Cardiac muscle cell (in vitro differentiated cells and primary cell): ENCODE measurements around the gene CHKB. TPM values are rescaled to one million over a fixed set of nuclear protein-coding genes. Genes with fewer than 3 reads are reported as not detected.

Experiments
- DNase-seq, 2 donors: peaks; one replicate each; pipeline versions ENCODE4 v3.0.0 to v3.0.0-alpha.2; 2010 to 2017; ENCODE audit warnings: low read depth in 1 of 2, low spot score in 1 of 2
- H3K27ac ChIP-seq: fragments of 200-600 bp; sonication (generic); 2 replicates; pipeline ENCODE4 v1.5.1; 2016
- H3K27me3 ChIP-seq: fragments of 200-600 bp; sonication (generic); 2 replicates; pipeline ENCODE4 v1.6.0; 2016; ENCODE audit warnings: control low read depth
- H3K36me3 ChIP-seq: fragments of 200-600 bp; sonication (generic); 2 replicates; pipeline ENCODE4 v1.5.1; 2016; ENCODE audit warnings: control low read depth
- H3K4me1 ChIP-seq: fragments of 200-600 bp; sonication (generic); 2 replicates; pipeline ENCODE4 v1.8.1; 2017; ENCODE audit warnings: low read depth, mild to moderate bottlenecking, mixed run types
- H3K4me3 ChIP-seq: fragments of 200-600 bp; sonication (generic); 2 replicates; pipeline ENCODE4 v1.5.1; 2016; ENCODE audit warnings: mild to moderate bottlenecking
- H3K9me3 ChIP-seq: fragments of 200-600 bp; sonication (generic); 2 replicates; pipeline ENCODE4 v1.5.1; 2017; ENCODE audit warnings: low read depth, mild to moderate bottlenecking, control low read depth
- CTCF ChIP-seq: IDR thresholded peaks from 2 replicates; pipeline ENCODE4 v1.5.1; 2012; ENCODE audit warnings: low read depth, mild to moderate bottlenecking, low read length
- polyA plus RNA-seq: library from polyadenylated mRNA; unstranded; fragments of >200 nt; fragmentation: Nextera tagmentation; extraction: Ambion mirVana; gene quantifications from 2 replicates; pipeline ENCODE4 v1.2.1, GENCODE V29; 2016
- total RNA-seq: library from RNA; depleted of rRNA; stranded (reverse); fragments of >200 nt; gene quantifications from 2 replicates; pipeline ENCODE4 v1.2.3, GENCODE V29; 2016

The CHKB gene
- total and polyA plus RNA-seq, 2 experiments from 2014 or later, result 73.4 to 100 TPM

GRCh38 chr22:50571264-50572175, 11.1 kb downstream of the CHKB start:
- no peak for DNase-seq
- H3K4me3 ChIP-seq, result no peak overlapping the region
- H3K36me3 ChIP-seq, result peaks cover 37% of the 10 kb centered on the region
- H3K27ac ChIP-seq, result no peak overlapping the region
- H3K4me1 ChIP-seq, result no peaks in the 10 kb centered on the region
- no peaks in the 10 kb centered on the region for H3K9me3 ChIP-seq
- no peak for TF ChIP-seq CTCF
- H3K27me3 ChIP-seq, result no peaks in the 10 kb centered on the region

DNA sequence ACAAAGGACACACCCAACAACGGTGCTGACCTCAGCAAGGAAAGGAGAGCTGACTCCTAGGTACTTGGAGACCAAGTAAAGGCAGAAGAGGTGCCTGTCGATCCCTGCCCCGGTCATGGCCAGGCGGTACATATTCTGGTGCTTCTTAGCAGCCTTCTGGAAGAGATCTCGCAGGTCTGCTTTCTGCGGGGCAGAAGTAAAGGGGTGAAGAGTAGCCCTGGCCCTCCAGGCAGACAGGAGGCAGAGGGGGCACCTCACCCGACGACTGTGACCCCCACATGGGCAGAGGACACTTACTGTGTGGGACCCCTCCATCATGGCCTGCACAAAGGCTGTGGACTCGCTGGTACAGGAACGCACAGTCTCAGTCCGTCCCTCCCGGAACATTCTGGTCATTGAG, 11.8 kb downstream of the CHKB start:
- H3K36me3 ChIP-seq, result peaks cover 37% of the 10 kb centered on the region
- H3K4me3 ChIP-seq, result no peak overlapping the region
- no peaks in the 10 kb centered on the region for H3K4me1 ChIP-seq
- no peaks in the 10 kb centered on the region for H3K9me3 ChIP-seq
- DNase-seq, result no peak
- no peak overlapping the region for H3K27ac ChIP-seq
- no peaks in the 10 kb centered on the region for H3K27me3 ChIP-seq
- TF ChIP-seq CTCF, result no peak

GRCh38 chr22:50569896-50570535, 12.6 kb downstream of the CHKB start:
- no peak for DNase-seq

GRCh38 chr22:50569041-50569459, 13.6 kb downstream of the CHKB start:
- Histone ChIP-seq H3K27me3 (no peaks in the 10 kb centered on the region), H3K4me1 (no peaks in the 10 kb centered on the region), H3K36me3 (peaks cover 37% of the 10 kb centered on the region), H3K4me3 (no peak overlapping the region), H3K27ac (no peak overlapping the region), H3K9me3 (no peaks in the 10 kb centered on the region)
- no peak for DNase-seq
- no peak for TF ChIP-seq CTCF

More at GRCh38 chr22:50569896-50570535, 12.6 kb downstream of the CHKB start:
- no peak for TF ChIP-seq CTCF
- Histone ChIP-seq H3K4me3 (no peak overlapping the region), H3K27ac (no peak overlapping the region), H3K36me3 (peaks cover 37% of the 10 kb centered on the region), H3K9me3 (no peaks in the 10 kb centered on the region), H3K4me1 (no peaks in the 10 kb centered on the region), H3K27me3 (no peaks in the 10 kb centered on the region)

GRCh38 chr22:50568626-50569025, 14.0 kb downstream of the CHKB start:
- H3K4me3 ChIP-seq, result no peak overlapping the region
- H3K4me1 ChIP-seq, result peaks cover 3% of the 10 kb centered on the region
- H3K27me3 ChIP-seq, result no peaks in the 10 kb centered on the region
- peaks cover 37% of the 10 kb centered on the region for H3K36me3 ChIP-seq
- no peak overlapping the region for H3K27ac ChIP-seq
- DNase-seq, result no peak
- TF ChIP-seq CTCF, result no peak
- H3K9me3 ChIP-seq, result no peaks in the 10 kb centered on the region
